HG02798 (cell line): ENCODE results near the gene SSX3.
"Not testable (repeated sequence)": the region's sequence is repeated elsewhere in the genome, so short reads cannot be mapped to it uniquely, and the experiment has no call there.

Experiments
- ATAC-seq: cut with Tn5 transposase; IDR thresholded peaks from one replicate; pipeline ENCODE4 v1.9.1; 2021; ENCODE audit warnings: mild to moderate bottlenecking; ENCODE audit not compliant: unreplicated experiment, poor library complexity

SSX3 gene, protein sequence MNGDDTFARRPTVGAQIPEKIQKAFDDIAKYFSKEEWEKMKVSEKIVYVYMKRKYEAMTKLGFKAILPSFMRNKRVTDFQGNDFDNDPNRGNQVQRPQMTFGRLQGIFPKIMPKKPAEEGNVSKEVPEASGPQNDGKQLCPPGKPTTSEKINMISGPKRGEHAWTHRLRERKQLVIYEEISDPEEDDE

DNA sequence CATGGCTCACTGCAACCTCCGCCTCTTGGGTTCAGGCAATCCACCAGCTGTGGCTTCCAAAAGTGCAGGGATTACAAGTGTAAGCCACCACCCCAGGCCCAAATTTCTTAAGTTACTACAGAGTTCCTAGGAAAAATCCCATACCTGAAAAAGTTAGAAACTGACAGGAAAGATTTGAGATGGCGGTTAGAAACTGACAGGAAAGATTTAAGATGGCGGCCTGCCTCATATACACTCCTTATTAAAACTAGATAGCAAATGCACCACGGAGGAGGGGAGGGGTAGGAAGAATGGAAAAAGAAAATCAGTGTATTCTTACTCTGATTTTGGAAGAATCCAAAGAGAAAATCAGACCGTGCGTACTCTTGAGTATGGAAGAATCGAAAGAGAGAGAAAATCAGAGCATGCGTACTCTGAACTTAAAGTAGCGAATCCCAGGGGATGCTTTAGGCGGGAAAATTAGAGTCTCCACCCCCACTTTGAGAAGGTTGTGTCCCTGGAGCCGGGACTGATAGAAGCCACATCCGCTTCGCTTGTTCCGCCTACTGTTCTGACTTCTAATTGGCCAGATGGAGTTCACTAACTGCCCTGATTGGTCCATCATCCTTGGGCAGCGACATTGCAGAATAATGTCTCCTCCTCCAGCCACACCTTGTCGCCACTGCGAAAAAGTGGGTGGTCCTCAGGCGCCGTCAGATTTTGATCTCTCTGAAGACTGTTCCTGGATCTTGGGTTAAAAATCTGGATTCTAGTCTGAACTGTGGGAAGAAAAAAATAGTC is at the start of gene SSX3:
Gene SSX3 (minus strand): TSS at position 389 of the 780 bp plus-strand sequence. CDS start 1,454 bp downstream, outside the sequence.
- not testable (repeated sequence) for ATAC-seq

DNA sequence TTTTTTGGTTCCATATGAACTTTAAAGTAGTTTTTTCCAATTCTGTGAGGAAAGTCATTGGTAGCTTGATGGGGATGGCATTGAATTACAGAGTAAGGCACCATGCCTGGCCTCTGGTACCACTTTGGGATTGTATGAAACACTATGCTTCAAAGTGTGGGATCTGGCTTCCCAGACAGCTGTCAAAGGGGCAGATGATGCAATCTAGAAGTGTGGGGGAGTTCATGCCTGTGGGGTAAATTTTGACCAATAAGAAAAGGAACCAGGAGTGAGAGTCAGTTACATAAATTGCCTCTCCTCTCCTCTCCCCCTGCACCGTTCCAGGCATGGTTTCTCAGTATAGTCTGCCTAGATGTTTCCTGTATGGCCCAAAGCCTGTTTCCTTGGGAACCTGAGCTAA is 41.3 kb upstream of the SSX3 start:
- ATAC-seq = not testable (repeated sequence)

DNA sequence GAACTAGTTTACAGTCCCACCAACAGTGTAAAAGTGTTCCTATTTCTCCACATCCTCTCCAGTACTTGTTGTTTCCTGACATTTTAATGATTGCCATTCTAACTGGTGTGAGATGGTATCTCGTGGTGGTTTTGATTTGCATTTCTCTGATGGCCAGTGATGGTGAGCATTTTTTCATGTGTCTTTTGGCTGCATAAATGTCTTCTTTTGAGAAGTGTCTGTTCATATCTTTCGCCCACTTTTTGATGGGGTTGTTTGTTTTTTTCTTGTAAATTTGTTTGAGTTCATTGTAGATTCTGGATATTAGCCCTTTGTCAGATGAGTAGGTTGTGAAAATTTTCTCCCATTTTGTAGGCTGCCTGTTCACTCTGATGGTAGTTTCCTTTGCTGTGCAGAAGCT is 40.4 kb upstream of the SSX3 start:
- not testable (repeated sequence) for ATAC-seq

DNA sequence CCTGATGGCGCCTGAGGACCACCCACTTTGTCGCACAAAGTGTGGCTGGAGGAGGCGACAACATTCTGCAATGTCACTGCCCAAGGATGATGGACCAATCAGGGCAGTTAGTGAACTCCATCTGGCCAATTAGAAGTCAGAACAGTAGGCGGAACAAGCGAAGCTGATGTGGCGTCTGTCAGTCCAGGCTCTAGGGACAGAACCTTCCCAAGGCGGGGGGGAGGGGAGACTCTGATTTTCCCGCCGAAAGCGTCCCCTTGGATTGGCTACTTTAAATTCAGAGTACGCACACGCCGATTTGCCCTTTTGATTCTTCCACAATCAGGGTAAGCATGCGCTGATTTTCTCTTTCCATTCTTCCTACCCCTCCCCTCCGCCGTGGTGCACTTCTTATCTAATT is 26.7 kb upstream of the SSX3 start, which contains the start of gene SSX4:
Gene SSX4 (plus strand): TSS at position 301 of the 400 bp plus-strand sequence. CDS start 515 bp downstream, outside the sequence.
- not testable (repeated sequence) for ATAC-seq

DNA sequence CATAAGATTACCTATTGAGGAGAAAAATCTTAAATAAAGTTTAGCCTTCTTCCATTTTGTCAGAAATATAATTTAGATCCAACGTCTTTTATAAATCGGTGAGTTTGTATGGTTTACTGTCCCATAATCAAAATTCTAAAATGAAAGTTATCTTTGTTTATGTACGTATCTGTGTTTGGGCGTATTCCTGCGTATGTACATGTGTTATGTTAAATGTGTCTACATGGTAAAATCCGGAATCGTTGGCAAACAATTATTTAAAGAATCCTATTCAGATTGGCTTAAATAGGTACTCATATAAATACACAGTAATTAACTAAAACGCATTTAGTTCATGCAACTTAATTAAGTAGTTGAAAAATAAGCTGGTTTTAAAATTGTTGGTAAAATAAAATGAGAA is 13.9 kb upstream of the SSX3 start:
- ATAC-seq = not testable (repeated sequence)

DNA sequence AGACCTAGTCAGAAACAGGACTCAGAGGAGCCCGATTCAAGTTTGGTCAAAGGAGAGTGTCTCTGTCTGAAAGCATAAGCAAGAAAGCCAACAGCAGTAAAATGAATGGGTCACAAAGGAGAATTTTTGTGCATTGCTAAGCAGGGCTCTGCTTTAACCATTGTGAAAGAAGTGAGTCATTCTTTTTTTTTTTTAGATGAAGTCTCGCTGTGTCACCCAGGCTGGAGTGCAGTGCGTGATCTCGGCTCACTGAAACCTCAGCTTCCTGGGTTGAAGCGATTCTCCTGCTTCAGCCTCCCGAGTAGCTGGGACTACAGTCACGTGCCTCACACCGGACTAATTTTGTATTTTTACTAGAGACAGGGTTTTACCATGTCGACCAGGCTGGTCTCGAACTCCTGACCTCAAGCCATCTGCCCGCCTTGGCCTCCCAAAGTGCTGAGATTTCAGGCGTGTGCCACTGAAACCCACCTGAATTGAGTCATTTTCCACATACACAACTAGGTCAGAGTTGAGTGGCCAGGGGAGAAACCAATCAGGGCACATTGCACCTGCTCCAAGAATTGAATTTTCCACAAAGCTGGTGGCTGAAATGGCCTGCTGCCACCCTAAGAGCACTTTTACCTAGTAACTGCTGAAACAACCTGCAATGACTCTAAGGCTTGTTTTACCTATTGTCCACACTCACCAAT is 11.4 kb upstream of the SSX3 start:
- not testable (repeated sequence) for ATAC-seq

DNA sequence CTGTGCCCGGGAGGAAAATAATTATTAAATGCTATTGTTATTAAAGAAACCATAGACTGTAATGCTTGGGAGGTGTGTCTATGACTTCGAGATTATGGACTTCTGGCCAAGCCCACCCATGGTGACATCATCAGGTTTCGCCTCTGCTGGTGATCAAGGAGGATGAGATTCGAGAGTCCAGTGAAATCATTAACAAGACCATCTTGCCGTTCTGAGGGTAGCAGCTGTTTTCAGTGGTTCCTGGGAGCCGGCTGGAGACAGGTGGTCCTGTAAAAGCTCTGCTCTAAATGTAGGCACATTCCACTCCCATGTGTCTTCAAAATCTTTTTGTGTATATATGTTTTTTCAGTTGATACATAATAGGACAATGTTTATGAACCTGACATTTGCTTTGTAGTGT is 2.8 kb upstream of the SSX3 start:
- ATAC-seq = not testable (repeated sequence)

DNA sequence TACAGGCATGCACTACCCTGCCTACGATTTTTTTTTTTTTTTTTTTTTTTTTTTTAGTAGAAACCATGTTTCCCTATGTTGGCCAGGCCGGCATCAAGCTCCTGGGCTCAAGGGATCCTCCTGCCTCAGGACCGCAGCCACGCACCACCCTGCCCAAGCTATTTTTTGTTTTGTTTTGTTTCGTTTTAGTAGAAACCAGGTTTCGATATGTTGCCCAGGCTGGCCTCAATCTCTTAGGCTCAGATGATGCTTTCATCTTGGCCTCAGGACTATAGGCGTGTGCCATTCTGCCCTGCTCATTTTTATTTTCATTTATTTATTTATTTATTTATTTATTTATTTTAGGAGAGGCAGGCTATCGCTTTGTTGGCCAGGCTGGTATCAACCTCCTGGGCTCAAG is 1.2 kb upstream of the SSX3 start:
- no peak for ATAC-seq

DNA sequence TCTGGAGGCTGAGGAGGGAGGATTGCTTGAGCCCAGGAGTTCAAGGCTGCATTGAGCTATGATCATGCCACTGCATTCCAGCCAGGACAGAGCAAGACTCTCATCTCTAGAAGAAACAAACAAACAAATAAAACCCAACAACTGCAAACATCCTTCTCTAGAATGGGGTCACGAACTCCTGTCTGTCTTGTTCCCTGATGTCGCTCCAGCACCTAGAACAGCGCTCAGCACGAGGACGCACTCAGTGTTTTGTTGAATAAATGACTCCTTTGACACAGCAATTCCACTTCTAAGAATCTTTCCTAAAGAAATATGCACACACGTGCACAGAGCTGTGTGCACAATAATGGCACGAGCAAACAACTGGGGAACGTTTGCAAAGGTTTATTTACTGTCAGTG is 10.4 kb downstream of the SSX3 start:
- not testable (repeated sequence) for ATAC-seq

DNA sequence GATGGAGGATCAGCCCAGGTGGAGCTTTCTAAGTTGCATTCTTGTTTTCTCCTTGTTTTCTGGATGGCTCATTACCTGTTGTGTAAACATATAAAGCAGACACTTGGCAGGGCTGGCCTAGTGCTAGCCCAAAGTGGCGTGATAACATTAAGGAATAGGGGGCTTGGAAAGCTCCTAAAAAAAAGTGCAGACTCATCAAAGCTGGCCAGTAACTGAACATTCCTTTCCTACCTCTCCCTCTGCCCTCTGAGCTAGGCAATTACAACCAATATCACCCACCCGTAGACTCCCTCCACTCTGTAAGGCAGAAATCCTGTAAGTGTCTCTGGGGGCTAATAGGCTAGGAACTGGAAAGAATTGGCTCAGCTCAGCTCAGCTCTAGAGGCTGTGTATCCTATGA is 42.5 kb downstream of the SSX3 start:
- ATAC-seq = not testable (repeated sequence)

DNA sequence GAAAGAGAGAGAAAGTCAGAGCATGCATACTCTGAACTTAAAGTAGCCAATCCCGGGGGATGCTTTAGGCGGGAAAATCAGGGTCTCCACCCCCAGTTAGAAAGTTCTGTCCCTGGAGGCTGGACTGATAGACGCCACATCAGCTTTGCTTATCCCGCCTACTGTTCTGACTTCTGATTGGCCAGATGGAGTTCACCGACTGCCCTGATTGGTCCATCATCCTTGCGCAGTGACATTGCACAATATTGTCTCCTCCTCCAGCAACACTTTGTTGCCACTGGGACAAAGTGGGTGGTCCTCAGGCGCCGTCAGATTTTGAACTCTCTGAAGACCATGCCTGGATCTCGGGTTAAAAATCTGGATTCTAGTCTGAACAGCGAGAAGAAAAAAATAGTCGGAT is 50.3 kb downstream of the SSX3 start:
- no peak for ATAC-seq
